PC-3 (cell line): ENCODE measurements around the gene FAM43A.

Experiments used
- CTCF ChIP-seq: fragments of 300-600 bp; sonication (generic); conservative IDR thresholded peaks from 2 replicates; pipeline ENCODE4 v1.5.1; 2017; ENCODE audit warnings: antibody characterized with exemption, low read depth, mild to moderate bottlenecking, low read length
- EZH2 ChIP-seq: fragments of 300-600 bp; sonication (generic); IDR thresholded peaks from one replicate; pipeline ENCODE4 v1.6.1; 2017; ENCODE audit warnings: antibody characterized with exemption, mild to moderate bottlenecking, low read length; ENCODE audit not compliant: unreplicated experiment
- EZH2phosphoT487 ChIP-seq: fragments of 300-600 bp; sonication (generic); IDR thresholded peaks from 2 replicates; pipeline ENCODE4 v1.6.1; 2018; ENCODE audit warnings: mild to moderate bottlenecking, antibody characterized with exemption, low read length, borderline replicate concordance

- TF ChIP-seq EZH2phosphoT487 (no peak), CTCF (no peak), EZH2 (no peak)
Measured at GRCh38 chr3:194711286-194711685, 25.6 kb downstream of the FAM43A start.
